GM23338 (cell line): ENCODE measurements around the gene GAREM2.

Source experiments
- CTCF ChIP-seq, 2 experiments: fragments of 200-600 bp in 1 of 2; sonication (generic) in 1 of 2; conservative IDR thresholded peaks; 2 replicates each; pipeline versions ENCODE4 v1.5.1 to v1.6.1; 2016 to 2017; ENCODE audit warnings: antibody characterized with exemption in 2 of 2, low read depth in 2 of 2, mild to moderate bottlenecking in 2 of 2, moderate library complexity in 1 of 2
- EZH2 ChIP-seq: fragments of 200-600 bp; sonication (generic); IDR thresholded peaks from one replicate; pipeline ENCODE4 v1.8.0; 2017; ENCODE audit warnings: antibody characterized with exemption, mild to moderate bottlenecking, low read depth; ENCODE audit not compliant: unreplicated experiment

- TF ChIP-seq CTCF (conservative IDR thresholded peaks at IDR 0.05; ENCODE audit: low read depth in 2 of 2) (no peak), EZH2 (no peak)
Measured at GRCh38 chr2:26196683-26197418, 24.0 kb downstream of the GAREM2 start.
